HepG2 (cell line): Measurements from ENCODE around the gene LOXL3. TPM values are rescaled to one million over a fixed set of nuclear protein-coding genes. Genes with fewer than 3 reads are reported as not detected.

Experiments
- KAT2B ChIP-seq: fragments of 150-350 bp; IDR thresholded peaks from 2 replicates; pipeline ENCODE4 v1.6.1; 2014; ENCODE audit warnings: low read depth, low read length, borderline replicate concordance
- MXD3 ChIP-seq: IDR thresholded peaks from 2 replicates; pipeline ENCODE4 v1.6.1; 2016; ENCODE audit warnings: mild to moderate bottlenecking, missing biosample characterization, missing genetic modification reagents
- NCOA1 ChIP-seq: sonication (generic); formaldehyde crosslinking; IDR thresholded peaks from 2 replicates; pipeline ENCODE4 v1.9.0; 2021; ENCODE audit warnings: missing genetic modification reagents
- STAT5B ChIP-seq: sonication (generic); formaldehyde crosslinking; IDR thresholded peaks from 2 replicates; pipeline ENCODE4 v1.4.0; 2020; ENCODE audit warnings: missing genetic modification reagents
- TFE3 ChIP-seq: IDR thresholded peaks from 2 replicates; pipeline ENCODE4 v1.6.1; 2016
- THAP7 ChIP-seq: sonication (generic); formaldehyde crosslinking; IDR thresholded peaks from 2 replicates; pipeline ENCODE4 v1.8.1; 2023; ENCODE audit warnings: mild to moderate bottlenecking, missing genetic modification reagents
- YEATS4 ChIP-seq: sonication (generic); formaldehyde crosslinking; IDR thresholded peaks from 2 replicates; pipeline ENCODE4 v1.4.0; 2020; ENCODE audit warnings: missing genetic modification reagents, borderline replicate concordance
- ZBTB7A ChIP-seq: sonication (generic); formaldehyde crosslinking; IDR thresholded peaks from 2 replicates; pipeline ENCODE4 v1.8.0; 2022; ENCODE audit warnings: mild to moderate bottlenecking, missing genetic modification reagents
- ZNF281 ChIP-seq: sonication (generic); formaldehyde crosslinking; IDR thresholded peaks from 2 replicates; pipeline ENCODE4 v1.4.0; 2020; ENCODE audit warnings: missing genetic modification reagents, borderline replicate concordance
- ZNF407 ChIP-seq: sonication (generic); formaldehyde crosslinking; IDR thresholded peaks from one replicate; pipeline ENCODE4 v1.5.1; 2020; ENCODE audit warnings: mild to moderate bottlenecking, missing genetic modification reagents; ENCODE audit errors: not compliant biosample characterization
- ZNF710 ChIP-seq: sonication (generic); formaldehyde crosslinking; IDR thresholded peaks from 2 replicates; pipeline ENCODE4 v1.5.0; 2020; ENCODE audit warnings: mild to moderate bottlenecking, missing genetic modification reagents, borderline replicate concordance
- polyA plus RNA-seq, 8 experiments: library from polyadenylated mRNA; depleted of rRNA in 3 of 8; stranded (reverse) in 7 of 8; unstranded in 1 of 8; fragments of >200 nt; fragmentation: Illumina TruSeq in 4 of 8; extraction: Trizol in 4 of 8; gene quantifications; 2 replicates each; pipeline versions ENCODE4 v1.2.1 to v1.2.3, GENCODE V29; 2011 to 2016; ENCODE audit warnings: low read depth in 4 of 8, missing spikeins in 1 of 8, mixed read lengths in 1 of 8; ENCODE audit not compliant: insufficient read depth in 1 of 8
- total RNA-seq, 5 experiments: library from RNA; depleted of rRNA; stranded (reverse); fragments of >200 nt; fragmentation: Illumina TruSeq; extraction: Trizol; gene quantifications; 2 replicates each; pipeline ENCODE4 v1.2.3, GENCODE V29; 2016; ENCODE audit warnings: low read depth in 1 of 5

The LOXL3 gene
- total and polyA plus RNA-seq, 2 of the 13 experiments (the other 11 are each of a cell fraction or from before 2014, with no cell fraction given), result 0.55 to 6.5 TPM

- peak; percentile 79; the same call in 1 of the 2 replicates for TF ChIP-seq THAP7
- no peak for TF ChIP-seq STAT5B
- peak; percentile 31 for TF ChIP-seq ZNF710 (CRISPR knock-in tag)
- TF ChIP-seq ZBTB7A (CRISPR knock-in tag), result no peak
- no peak for TF ChIP-seq TFE3 (CRISPR knock-in tag)
- TF ChIP-seq ZNF281 (CRISPR knock-in tag), result peak; percentile 46; the same call in 1 of the 2 replicates
- peak; percentile 98 for TF ChIP-seq NCOA1
- TF ChIP-seq YEATS4 (CRISPR knock-in tag), result peak; percentile 93
- TF ChIP-seq ZNF407 (CRISPR knock-in tag), result peak; percentile 40
- TF ChIP-seq MXD3, result peak; percentile 89
- no peak for TF ChIP-seq KAT2B
These were observed 70.7 kb downstream of the LOXL3 start, which contains the start of the genes CCDC142 and TTC31 (continued) for GRCh38 chr2:74482801-74483674.
